Left renal pelvis (tissue), 4 donors: ENCODE measurements around the gene NUDT4. TPM values are rescaled to one million over a fixed set of nuclear protein-coding genes. Genes with fewer than 3 reads are reported as not detected.
"Not testable (repeated sequence)": the region's sequence is repeated elsewhere in the genome, so short reads cannot be mapped to it uniquely, and the experiment has no call there.

Source experiments
- DNase-seq, 4 donors: peaks; one replicate each; pipeline ENCODE4 v3.0.0-alpha.2; 2013; ENCODE audit warnings: low read depth in 4 of 4, low spot score in 3 of 4
- polyA plus RNA-seq, 4 donors: library from polyadenylated mRNA; unstranded; fragments of 120-200 nt; gene quantifications; one replicate each; pipeline ENCODE4 v1.2.1, GENCODE V29; 2013; ENCODE audit not compliant: insufficient read length in 4 of 4

Gene NUDT4
- polyA plus RNA-seq, 4 donors = 76.5 to 158 (median 128) TPM

DNA sequence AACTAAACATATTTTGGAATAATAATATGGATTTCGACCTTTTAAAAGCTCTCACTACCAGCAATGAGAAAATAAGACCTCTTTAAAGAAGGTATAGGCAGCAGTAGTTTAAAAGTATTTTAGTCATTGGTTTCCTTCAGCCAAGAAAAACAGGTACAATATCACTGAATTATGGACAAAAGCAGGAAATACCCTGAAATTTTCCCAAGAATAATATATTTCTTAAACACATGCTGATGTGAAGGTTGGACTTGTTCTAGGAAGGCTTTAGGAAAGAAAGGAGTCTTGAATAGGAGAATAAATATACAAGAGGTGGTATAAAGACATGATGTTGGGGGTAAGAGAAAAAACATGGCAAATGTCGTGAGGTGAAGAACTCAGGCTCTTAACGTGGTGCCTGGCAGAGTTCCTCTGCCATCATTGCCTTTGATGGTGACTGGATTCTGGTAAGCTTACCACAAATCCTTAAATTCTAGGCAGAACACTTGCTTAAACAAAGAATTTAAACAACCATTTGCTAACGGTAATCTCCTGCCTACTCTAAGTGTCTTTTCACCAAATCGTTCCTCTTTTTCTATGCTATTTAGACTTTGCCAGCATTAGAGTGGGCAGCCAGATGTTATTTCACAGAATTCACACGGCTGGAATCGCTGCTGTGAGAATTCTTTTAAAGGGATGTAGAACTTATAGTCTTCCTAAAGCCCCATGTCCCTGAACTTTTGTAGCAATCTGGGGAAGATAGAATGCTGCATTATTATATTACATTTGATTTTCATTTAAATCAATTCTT, 11.9 kb upstream of the NUDT4 start:
- DNase-seq = no peak

DNA sequence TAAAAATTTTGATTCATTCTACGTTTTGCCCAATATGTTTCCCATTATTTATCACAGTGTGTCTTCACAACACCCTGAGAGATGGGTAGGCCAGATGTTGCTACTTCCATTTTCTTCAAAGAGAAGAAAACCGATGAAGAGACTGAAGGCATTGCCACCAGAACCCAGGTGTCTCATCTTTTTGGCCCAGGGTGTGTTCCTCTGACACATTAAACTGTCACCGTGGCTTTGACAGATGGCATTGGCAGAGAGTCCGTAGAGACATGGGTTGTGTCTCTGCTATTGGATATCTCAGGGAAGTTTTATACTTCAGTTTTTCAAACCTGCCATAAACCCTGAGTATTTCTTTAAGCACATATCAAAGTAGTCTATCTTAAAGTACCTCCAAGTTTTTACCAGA, 11.3 kb upstream of the NUDT4 start:
- no peak for DNase-seq

DNA sequence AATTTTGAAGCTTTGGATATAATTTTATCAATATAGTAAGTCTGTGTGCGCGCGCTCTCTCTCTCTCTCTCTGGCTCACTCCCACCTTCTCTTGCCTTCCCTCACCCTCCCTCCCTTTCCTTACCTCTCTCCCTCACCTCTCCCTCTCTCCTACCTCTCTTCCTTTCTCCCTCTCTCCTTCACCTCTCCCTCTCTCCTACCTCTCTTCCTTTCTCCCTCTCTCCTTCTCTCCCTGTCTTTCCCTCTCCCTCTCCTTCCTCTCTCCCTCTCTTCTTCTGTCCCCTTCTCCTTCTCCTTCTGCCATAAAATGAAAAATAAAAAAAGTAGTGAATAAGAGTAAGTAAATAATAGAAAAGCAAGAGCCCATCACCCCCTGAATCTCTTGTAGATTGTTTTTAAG, 9.0 kb upstream of the NUDT4 start:
- DNase-seq = no peak

DNA sequence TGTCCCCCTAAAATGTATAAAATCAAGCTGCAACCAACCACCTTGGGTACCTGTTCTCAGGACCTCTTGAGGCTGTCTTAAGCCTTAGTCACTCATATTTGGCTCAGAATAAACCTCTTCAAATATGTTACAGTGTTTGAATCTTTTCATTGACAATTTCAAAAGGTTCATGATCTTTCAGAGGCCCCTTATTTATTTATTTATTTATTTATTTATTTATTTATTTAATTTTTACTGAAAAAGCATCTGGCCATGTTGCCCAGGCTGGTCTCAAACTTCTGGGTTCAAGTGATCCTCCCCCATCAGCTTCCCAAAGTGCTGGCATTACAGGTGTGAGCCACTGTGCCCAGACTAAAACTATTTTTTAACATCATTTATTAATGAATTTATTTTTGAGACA, 8.2 kb upstream of the NUDT4 start:
- DNase-seq = no peak

DNA sequence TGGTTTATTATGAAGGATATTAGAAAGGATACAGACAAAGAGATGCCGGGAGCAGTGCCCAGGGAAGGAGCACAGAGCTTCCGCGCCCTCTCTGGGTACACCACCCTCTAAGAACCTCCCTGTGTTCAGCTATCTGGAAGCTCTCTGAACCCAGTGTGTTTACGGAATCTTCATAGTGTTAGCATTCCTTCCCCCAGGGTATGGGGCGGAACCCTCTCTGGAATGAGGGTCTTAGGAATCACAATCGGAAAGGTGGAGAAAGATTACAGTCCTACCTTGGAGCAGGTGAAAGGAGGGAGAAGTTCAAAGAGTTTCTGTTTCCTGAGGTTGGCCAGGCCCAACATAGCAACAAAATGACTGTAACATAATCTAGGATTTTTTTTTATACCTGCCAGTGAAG, 6.8 kb upstream of the NUDT4 start:
- no peak for DNase-seq

DNA sequence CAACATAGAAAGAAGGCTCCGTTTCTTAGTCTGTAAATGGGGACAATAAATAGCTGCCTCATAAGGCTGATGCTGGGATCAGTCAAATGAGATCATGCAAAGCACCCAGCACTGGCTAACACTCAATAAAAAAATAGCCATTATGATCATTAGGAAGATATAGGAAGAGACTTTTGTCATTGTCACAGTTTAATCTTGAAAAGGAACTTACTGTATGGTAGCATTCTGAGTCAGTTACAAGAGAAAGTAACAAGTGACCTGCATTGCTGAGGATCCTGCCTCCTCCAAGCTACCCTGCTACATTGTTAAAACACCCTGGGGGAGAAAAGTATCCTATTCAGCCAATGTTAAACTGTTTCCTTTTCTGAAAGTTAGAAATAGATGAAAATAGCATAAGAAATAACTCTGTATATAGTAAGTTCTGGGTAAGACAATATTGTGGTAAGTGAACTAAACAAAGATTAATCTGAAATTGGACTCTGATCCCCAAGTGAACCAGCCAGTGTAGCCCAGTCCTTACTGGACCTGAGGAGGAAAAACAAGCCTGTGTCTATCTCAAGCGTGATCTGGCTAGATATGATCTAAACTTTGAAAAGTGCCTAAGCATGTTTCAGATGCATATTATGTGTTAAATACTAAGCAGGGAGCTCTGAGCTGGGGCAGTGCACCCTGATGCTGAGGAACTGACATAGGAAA, 3.6 kb upstream of the NUDT4 start:
- DNase-seq = no peak

DNA sequence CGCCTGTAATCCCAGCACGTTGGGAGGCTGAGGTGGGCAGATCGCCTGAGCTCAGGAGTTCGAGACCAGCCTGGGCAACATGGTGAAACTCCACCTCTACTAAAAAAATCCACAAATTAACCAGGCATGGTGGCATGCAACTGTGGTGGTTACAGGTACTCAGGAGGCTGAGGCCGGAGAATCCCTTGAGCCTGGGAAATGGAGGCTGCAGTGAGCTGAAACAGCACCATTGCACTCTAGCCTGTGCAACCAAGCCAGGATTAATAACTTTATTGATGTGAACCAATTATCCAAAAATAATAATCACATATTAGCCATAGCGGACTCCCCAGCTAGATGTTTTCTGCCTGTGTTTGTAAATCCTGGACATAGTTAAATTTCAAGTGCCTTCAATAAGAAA, 1.8 kb upstream of the NUDT4 start:
- no peak for DNase-seq

DNA sequence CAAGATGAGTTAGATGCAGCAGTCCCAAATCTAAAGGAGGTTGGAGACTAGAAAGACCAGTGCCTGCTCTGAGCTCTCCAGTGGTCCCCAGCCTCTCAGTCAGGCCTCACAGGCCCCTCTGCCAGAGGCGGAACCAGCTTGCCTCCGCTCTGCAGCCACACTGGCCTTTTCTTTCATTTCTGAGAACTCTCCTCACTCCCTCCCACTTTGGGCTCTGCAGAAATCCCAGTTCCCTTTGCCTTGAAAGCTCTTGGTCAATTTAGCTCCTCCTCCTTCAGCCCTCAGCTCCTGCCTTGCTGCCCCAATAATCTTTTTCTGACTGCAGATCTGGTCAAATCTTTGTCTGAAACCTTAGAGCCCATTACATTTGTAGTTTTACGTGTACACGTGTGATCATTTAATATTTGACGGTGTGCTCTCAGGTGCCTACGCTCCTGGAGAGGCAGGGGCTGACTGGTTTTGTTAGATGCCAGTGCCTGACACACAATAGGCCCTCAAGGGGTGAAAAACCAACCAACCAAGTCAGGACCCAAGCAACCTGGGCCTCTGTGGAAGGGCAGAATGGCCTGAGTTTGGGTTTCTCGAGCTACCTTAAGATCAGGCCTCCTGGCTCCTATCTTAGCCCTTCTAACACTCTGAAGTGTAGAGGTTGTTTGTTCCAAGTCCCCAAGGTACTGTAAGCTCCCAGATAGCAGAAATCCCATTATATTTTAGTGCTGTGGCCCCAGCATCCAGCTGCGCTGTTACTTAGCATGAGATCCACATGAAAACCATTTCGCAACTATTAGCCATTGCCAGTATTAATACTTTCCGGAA, 1.1 kb upstream of the NUDT4 start:
- no peak for DNase-seq

DNA sequence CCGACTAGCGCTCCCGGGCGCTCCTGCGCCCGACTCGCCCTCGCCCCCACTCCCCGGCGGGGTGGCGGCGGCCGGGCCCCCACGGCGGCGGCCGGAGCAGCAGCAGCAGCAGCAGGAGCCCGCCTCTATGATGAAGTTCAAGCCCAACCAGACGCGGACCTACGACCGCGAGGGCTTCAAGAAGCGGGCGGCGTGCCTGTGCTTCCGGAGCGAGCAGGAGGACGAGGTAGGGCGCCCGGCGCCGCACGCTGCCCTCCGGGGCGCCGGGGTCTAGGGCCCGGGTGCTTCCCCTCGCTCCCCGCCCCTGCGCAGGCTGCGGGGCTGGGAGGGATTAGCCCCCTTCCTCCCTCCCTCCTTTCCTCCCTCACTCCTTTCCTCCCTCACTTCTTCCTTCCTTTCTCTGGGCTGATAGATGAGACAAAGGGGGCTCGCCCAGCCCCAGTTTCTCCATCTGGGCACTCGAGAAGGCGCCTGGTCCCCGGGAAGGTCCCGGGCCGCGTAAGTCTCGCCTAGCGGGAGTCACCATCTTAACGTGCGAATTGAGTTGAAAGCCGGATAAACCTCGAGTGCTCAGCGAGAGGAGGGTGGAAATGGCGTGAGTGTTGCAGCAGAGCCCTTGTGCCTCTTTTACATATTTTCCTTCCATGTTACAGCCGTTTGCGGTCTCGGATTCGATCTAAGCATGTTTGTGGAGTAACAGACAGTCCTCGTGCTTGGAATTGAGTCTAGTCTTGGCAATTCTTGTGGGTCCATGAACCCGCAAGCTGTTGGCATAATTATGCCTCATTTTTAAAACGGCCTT, 672 bp downstream of the NUDT4 start:
- peak in 1 of 4 donors; percentile 55 for DNase-seq

DNA sequence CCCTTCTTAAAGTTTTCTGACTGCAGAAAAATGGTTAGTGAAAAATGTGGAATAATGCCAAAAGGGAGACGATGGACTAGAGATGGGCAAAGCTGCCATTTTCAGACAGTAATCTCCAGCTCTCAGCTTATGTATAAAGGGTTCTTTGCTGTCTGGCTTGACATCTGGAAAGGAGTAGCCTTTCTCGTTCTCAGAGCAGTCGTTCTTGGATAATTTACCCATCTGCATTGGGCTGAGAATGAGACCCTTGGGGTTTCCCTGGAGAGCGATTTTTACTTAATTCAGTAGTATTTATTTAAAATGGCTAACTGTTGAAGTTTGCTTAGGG, 1.2 kb downstream of the NUDT4 start:
- no peak for DNase-seq

DNA sequence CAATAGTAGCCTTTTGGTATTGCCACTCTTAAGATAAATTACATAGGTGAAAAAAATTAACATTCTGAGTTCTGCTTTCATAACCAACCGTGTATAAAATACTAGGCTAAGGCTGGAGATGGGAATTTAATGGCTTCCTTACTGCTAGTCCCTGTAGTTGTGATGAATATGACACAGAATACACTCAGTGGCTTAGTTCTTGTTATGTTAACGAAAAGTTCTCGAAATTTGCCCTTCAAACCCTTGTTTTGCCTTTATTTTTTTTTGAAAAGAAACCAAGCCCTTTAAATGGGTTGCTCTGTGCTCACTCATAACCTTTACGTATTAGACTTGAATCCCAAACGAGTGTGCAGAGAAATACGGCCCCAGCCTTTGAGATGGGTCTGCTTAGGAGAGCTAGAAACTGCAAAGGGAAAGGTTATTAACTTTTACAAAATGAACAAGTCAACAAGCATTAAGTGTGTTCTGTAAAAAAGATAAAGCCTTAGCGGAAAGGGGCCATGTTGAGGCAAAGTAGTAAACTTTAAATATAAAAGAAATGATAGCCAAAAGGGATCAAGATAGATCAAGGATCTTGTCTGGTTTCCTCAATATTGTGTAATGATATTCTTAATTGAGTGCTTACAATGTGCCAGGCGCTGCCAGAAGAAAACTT, 1.7 kb downstream of the NUDT4 start:
- DNase-seq = no peak

DNA sequence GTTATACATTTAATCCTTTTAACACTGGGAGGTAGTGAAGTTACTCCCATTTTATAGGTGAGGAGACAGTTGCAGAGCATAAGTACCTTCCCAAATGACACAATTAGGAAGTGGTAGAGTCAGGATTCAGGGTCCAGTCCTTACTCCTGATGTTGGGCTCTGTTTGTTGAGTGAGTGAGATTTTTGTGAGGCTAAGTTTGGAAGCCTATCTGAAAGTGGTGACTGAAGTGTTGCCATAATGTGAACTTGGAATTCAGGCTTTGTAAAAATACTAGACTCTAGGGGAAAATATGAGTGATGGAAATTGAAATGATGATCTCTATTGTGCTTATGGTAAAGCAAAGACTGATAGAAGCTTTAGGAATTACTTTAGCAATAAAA, 2.2 kb downstream of the NUDT4 start:
- no peak for DNase-seq

DNA sequence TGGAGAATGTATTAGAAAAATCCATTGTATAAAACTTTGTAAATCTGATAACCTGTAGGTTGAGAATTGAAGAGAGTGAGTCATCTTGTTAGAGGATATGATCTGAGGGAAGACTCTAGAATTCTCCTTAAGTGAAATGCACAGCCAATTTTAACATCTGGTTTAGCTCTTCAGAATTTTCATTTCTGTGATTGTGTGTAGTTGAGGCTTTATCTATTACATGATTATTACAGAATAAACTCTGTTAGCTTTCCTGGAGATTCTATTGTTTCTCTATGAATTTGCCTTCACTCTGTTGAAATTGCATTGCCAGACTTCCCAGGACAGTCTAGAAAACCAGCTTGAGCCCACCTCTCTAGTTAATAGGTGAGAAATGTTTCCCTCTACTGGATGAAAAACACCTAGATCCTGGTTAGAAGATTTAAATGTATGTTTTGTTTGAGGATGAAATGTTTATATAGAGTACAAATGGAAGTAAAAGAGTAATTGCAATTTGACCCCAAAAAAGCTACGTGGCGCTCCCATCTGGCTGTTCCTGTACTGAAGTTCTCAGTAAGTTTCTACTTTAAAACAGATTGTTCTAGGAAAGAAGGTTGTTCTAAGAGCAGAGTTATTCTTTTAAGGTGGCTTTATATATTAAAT, 2.9 kb downstream of the NUDT4 start:
- DNase-seq = peak in 1 of 4 donors; percentile 36

DNA sequence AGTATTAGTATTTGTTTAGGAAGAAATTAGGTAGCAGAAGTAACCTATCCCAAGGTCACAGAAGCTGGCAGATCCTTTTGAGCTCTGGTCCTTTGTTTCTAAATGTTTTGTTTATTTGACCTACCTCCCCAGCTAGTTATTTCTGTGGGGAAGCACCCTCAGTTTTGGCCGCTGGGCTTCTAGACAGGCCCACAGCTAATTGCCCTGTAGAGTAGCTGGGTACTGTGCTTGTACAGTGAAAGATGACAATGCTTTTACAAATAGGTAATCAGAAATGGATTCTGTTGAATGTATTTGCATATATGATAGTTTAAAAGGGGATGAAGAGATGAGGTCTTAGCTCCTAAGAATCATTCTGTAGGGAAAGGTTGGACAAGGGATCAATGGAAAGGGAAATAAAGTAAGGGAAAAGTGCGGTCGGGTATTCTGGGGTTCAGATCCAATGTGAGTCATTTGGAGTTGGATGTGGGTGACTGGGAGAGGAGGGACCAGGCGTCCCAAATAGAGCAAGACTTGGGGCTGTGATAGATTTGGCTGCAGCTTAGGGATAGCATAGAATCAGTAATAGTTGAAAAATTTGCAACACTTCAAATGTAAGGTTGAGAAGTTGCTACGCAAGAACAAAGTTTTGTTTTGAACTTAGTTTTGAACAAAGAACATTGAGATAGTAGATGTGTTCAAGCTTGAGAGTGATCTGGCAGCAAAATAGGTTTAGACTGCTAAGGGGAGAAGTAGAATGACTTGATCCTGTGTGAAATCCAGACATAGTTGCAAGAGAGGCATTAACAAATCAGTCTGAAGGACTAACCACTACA, 3.6 kb downstream of the NUDT4 start:
- DNase-seq = no peak

DNA sequence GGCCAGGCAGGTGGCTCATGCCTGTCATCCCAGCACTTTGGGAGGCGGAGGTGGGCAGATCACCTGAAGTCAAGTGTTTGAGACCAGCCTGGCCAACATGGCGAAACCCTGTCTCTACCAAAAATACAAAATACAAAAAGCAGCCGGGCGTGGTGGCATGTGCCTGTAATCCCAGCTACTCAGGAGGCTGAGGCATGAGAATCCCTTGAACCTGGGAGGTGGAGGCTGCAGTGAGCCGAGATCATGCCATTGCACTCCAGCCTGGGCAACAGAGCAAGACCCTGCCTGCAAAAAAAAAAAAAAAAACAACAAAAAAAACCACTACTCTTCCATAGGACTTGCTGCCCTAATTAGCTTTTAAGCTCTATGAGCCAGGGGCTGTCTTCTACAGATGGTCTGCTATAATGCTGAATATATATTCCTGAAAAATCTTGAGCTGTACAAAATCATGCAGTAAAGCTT, 4.3 kb downstream of the NUDT4 start:
- DNase-seq = not testable (repeated sequence)

DNA sequence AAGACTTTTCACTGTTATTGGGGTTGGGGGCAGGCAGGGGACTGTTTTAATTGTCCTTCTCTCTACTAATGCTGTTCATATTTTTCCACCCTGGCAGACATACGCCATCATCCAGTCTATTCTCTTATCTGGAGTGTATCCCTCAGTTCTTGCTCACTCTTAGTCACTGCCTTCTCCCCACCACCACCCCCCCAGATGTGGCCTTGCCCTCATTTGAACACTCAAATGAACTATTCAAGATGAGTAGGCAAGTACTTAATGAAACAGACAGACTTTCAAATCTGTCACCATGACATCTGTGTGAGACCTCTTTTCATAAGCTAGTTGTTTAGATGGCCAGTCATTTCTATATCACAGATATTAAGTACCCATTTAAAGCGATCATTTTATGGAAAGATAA, 10.1 kb downstream of the NUDT4 start:
- DNase-seq = no peak

DNA sequence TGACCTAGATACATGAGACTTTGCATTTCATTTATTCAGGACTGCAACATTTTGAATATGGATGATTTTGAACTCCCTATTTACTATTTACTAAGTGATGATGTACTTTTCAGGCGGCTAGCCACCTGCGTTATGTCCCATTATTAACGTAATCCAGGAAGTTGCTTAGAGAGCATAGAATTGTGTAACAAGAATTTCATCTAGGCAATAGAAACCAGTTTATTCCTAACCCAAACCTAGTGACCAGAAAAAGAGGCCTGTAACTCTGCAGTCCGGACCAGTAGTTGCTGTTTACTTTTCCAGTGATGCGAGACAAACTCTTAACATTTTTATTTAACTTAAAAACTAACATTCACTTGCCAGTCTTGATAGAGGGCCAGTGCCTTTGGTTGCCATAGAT, 12.3 kb downstream of the NUDT4 start:
- DNase-seq = no peak

DNA sequence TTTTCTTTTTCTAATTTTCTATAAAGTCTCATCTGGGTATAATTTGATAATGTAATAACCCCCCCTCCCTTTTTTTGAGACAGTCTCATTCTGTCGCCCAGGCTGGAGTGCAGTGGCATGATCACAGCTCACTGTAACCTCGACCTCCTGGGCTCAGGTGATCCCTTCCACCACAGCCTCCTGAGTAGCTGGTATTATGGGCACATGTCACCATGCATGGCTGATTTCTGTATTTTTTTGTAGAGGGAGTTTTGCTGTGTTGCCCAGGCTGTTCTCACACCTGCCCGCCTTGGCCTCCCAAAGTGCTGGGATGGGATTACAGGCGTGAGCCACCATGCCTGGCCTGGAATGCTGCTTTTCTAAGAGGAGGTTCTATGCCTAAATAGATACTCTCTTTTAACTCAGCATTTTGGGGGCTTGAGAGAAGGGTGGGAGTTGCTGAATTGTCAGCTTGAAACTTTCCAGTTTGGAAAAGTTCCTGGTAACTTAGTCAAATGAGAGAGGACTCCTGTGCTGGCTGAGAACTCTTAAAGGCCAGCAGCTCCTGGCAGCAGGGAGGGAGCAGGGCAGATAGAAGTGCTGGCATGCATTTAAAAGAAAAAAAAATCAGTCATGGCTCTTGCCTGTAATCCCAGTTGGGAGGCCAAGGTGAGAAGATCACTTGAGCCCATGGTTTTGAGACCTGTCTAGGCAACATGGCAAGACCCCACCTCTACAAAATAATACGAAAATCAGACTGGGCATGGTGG, 13.0 kb downstream of the NUDT4 start:
- no peak for DNase-seq
